Inflammatory macrophage (primary cell): ENCODE data around the gene NKX6-2.
A peak's percentile ranks its signal among the peaks of the same experiment; 100 is the strongest.
"Not testable (repeated sequence)": the region's sequence is repeated elsewhere in the genome, so short reads cannot be mapped to it uniquely, and the experiment has no call there.

Source experiments
- DNase-seq, 2 donors: peaks; one replicate each; pipeline ENCODE4 v3.0.0-alpha.2; 2020 to 2022
- total RNA-seq, 18 experiments: gene quantifications; one replicate each; lab custom pipeline; 2026; ENCODE audit warnings: mixed read lengths in 6 of 18, inconsistent platforms in 2 of 18; lab: John Stamatoyannopoulos, UW

NKX6-2 gene
- total RNA-seq = 0 to 0.97 (median 0) reads per million in 18 experiments

GRCh38 chr10:132785723-132786475, at the start of gene NKX6-2:
Gene NKX6-2 (minus strand): TSS chr10:132786147. CDS start chr10:132785948, 199 bp downstream.
- DNase-seq = peak in 1 of 2 donors; percentile 14

GRCh38 chr10:132834891-132835847, 49.2 kb upstream of the NKX6-2 start:
- no peak for DNase-seq

- no peak for DNase-seq
Measured at GRCh38 chr10:132834311-132834761, 48.4 kb upstream of the NKX6-2 start.

GRCh38 chr10:132833421-132834111, 47.6 kb upstream of the NKX6-2 start:
- no peak for DNase-seq

GRCh38 chr10:132832186-132832969, 46.4 kb upstream of the NKX6-2 start:
- DNase-seq = no peak

- DNase-seq = no peak
Measured at GRCh38 chr10:132829403-132829802, 43.5 kb upstream of the NKX6-2 start.

GRCh38 chr10:132828681-132829080, 42.7 kb upstream of the NKX6-2 start:
- no peak for DNase-seq

- no peak for DNase-seq
Measured at GRCh38 chr10:132827861-132828539, 42.1 kb upstream of the NKX6-2 start.

- DNase-seq = no peak
Measured at GRCh38 chr10:132827423-132827789, 41.5 kb upstream of the NKX6-2 start.

GRCh38 chr10:132826524-132827422, 40.8 kb upstream of the NKX6-2 start:
- DNase-seq = no peak

- DNase-seq = not testable (repeated sequence)
Measured at GRCh38 chr10:132825783-132826523, 40.0 kb upstream of the NKX6-2 start.

GRCh38 chr10:132820056-132820455, 34.1 kb upstream of the NKX6-2 start:
- DNase-seq = no peak

- no peak for DNase-seq
Measured at GRCh38 chr10:132817701-132818211, 31.8 kb upstream of the NKX6-2 start.

GRCh38 chr10:132816718-132817117, 30.8 kb upstream of the NKX6-2 start:
- DNase-seq = no peak

- DNase-seq = no peak
Measured at GRCh38 chr10:132815168-132815857, 29.4 kb upstream of the NKX6-2 start.

- DNase-seq = no peak
Measured at GRCh38 chr10:132814469-132814856, 28.5 kb upstream of the NKX6-2 start.

- DNase-seq = no peak
Measured at GRCh38 chr10:132813560-132814468, 27.9 kb upstream of the NKX6-2 start.

- DNase-seq = no peak
Measured at GRCh38 chr10:132813001-132813401, 27.1 kb upstream of the NKX6-2 start.
